NCI-H1436 (cell line): ENCODE data around the gene CKLF.
A peak's percentile ranks its signal among the peaks of the same experiment; 100 is the strongest.
"Not testable (repeated sequence)": the region's sequence is repeated elsewhere in the genome, so short reads cannot be mapped to it uniquely, and the experiment has no call there.

Experiments used
- DNase-seq: peaks from one replicate; lab custom pipeline; 2025; lab: John Stamatoyannopoulos, UW

The CKLF gene

DNA sequence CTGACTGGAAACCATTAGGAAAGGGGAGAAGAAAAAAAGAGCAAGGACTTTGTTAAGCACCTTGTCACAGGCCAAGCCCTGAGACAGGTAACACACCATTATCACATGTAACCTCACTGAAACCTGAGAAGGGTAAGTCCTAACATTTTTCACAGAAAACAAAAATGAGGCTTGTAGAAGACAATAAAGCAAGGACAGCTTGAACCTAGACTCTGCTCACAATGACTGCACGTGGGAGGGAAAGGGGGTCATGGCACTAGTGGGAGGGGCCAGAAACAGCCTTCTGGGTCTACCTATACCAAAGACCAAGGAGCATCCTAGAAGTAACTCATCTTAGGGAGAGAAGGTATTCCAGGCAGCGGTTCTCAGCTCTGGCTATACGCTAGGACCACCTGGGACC lies 10.0 kb upstream of the CKLF start:
- DNase-seq = no peak

GRCh38 chr16:66543541-66543940 lies 8.8 kb upstream of the CKLF start:
- DNase-seq = no peak

- no peak for DNase-seq
These were observed 8.2 kb upstream of the CKLF start for GRCh38 chr16:66544016-66544757.

DNA sequence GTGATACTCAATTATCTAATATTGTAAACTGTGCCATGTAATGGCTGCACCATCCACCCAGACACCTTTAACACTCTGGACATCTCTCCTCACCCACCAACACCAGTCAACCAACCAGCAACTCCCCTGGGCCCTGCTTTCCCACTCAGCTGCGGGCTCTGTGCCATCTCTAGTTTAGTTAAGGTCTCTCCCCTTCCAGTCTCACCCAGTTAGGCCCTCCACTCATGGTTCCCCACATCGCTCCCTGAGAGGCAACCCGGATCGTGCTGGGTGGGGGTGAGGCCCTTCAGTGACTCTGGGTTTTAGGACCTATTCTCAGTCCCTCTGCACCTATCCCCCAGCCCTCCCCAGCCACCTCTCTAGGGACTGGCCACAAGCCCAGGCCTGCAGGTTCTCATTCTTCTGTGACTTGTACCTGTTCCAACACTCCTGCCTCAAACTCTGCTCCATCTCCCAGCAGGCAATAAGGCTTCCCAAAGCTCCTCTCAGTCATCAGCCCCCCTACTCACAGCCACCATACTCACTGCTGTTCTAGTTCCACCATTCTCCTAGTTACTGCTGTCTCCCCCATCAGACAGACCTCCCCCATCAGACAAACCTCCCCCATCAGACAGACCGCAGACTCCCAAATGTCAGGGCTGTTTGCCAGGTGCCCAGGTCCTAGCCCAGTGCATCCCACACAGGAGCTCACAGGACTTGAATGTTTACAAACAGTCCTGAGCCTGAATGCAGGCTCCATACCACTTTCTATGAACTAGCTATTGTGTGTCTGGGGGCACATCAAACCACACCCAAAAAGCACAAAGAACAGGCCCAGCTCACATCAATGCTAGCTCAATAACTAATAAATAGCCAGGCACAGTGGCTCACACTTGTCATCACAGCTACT lies 5.0 kb upstream of the CKLF start:
- DNase-seq = no peak

DNA sequence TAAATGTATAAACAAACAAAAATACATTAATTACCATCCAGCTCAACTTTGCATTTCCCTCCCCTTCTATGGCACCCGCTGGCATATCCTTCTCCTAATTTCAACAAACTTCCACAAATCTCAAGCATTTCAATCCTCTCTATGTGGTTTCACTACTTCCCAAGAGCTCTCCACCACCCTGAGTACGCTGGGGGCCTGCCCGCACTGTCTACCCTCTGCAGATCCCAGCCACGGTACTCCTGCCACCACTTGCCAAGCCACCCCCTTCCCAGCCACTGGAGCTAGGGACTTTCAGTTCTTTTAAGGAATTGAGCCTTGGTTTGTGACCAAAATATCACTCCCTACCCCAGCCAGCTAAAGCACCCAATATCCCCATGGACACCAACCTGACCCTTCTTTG lies 4.3 kb upstream of the CKLF start:
- DNase-seq = no peak

GRCh38 chr16:66548868-66549267 lies 3.5 kb upstream of the CKLF start:
- DNase-seq = no peak

- DNase-seq = peak; percentile 39
These were observed 2.9 kb upstream of the CKLF start, which contains the start of gene TK2 for GRCh38 chr16:66549284-66550131. TSS of gene TK2 (minus strand) at chr16:66550122. CDS start at chr16:66550061, 61 bp downstream.

GRCh38 chr16:66551348-66551759 lies 1.0 kb upstream of the CKLF start:
- peak; percentile 44 for DNase-seq

- no peak for DNase-seq
These were observed 539 bp upstream of the CKLF start for GRCh38 chr16:66551788-66552285.

GRCh38 chr16:66553223-66553622 lies 847 bp downstream of the CKLF start:
- no peak for DNase-seq

GRCh38 chr16:66554021-66554420 lies 1.6 kb downstream of the CKLF start:
- DNase-seq = no peak

- DNase-seq = no peak
These were observed 2.1 kb downstream of the CKLF start for GRCh38 chr16:66554495-66554894.

DNA sequence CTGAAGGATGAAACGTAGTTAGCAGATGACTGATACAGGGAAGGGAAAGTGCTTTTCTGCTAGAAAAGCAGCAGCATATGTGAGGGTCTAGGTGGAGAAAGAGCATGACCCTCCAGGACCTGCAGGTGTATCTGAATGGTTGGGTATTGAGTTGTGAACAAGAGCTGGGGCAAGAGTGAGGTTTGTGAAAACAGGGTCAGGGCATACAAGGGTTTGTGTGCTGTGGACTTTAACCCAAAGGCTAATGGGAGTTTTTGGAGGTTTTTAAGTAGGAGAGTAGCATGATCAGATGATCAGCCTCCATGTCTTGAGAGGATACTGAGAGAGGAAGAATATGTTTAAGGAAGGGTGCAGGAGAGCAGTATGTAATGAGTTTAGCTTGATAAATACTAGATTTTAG lies 7.7 kb downstream of the CKLF start:
- DNase-seq = no peak

DNA sequence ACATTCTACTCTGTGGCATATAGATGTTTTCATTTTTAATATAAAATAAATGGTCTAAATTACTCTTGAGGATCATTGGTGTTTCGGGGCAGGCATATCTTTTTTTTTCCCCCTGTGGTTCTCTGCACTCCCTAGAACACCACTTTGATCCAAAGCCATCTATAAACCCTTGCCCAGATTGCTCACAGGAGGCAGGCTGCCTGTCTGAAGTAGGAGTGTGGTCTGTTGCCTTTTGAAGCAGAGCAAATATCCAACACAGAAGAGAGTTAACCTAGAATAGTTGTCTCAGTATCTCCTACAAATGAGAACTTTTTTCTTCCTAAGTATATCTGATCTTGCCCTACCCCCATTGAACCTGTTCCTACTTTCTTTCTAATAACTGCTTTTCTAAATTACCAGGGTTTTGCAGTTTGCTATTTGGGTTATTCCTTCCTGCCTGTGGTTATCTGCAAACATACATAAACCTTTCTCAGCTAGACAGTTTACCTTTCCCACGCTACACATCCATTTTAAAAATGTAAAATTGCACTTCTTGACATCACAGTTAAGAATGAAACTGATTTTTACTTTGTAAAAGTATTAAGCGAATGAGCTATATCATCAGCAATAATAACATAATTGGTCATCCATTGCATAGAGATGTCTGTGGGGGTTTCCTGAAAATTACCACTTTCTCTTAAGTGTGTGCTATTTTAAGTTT lies 9.2 kb downstream of the CKLF start:
- no peak for DNase-seq

GRCh38 chr16:66562409-66562808 lies 10.0 kb downstream of the CKLF start:
- no peak for DNase-seq

GRCh38 chr16:66562986-66563385 lies 10.6 kb downstream of the CKLF start:
- no peak for DNase-seq

DNA sequence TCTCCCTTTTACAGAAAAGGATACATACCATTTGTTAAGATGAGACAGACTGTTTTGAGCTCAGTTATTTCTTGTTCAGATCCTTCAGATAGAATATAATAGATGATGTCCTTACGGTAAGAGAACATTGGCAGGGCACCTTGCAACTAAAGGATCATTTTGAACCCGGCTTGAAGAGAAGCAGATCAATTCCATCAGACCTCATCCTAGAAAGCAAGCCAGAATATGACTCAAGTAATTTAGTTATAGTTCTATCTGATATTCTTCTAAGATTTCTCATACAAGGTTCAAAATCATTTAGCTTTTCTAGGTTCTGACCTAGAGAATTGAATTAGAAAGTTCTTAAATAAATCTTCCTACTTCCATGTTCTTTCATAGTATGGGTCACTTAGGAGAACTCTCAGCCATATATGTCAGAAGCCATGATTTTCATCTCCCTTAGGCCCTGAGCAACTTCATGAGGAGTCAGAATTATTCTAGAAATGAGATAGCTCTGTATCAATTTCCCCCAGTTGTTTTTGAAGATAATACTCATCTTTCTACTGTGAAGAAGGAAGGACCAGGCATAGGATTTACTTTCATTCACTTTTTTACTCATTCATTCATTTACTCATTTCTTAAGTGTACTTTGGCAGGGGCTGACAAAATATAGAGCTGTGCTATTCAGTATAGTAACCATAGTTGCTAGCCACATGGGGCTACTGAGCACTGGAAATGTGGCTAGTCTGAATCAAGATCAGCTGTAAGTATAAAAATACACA lies 11.4 kb downstream of the CKLF start:
- DNase-seq = no peak

GRCh38 chr16:66566051-66566901 lies 13.9 kb downstream of the CKLF start, which contains the start of gene CMTM1:
TSS of gene CMTM1 (plus strand) at chr16:66566439. CDS start at chr16:66566514, 75 bp downstream.
- DNase-seq = no peak

GRCh38 chr16:66567270-66567669 lies 14.9 kb downstream of the CKLF start:
- DNase-seq = not testable (repeated sequence)

DNA sequence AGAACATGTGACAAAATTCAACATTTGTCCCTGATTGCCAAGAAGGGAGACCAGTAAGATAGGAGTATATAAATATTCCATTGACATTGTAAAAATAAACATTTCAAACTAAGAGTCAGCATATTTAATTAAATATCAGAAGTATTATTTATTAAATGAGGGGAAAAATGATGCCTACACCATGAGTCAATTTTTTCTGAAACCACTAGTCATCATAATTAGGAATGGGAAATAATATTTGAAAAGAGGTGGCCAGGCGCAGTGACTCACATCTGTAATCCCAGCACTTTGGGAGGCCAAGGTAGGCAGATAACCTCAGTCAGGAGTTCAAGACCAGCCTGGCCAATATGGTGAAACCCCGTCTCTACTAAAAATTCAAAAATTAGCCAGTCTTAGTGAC lies 16.0 kb downstream of the CKLF start:
- DNase-seq = no peak
